PFSK-1 (cell line): Measurements from ENCODE around the gene MBD3L2. TPM values are rescaled to one million over a fixed set of nuclear protein-coding genes. Genes with fewer than 3 reads are reported as not detected.
"Not testable (repeated sequence)": the region's sequence is repeated elsewhere in the genome, so short reads cannot be mapped to it uniquely, and the experiment has no call there.

Source experiments
- FOXP2 ChIP-seq: optimal IDR thresholded peaks from 2 replicates; pipeline ENCODE3; 2011; ENCODE audit warnings: borderline replicate concordance, control low read depth, inconsistent platforms; ENCODE audit not compliant: insufficient read depth; ENCODE audit errors: extremely low read length, extremely low read depth
- POLR2AphosphoS5 ChIP-seq: IDR thresholded peaks from 2 replicates; pipeline ENCODE4 v1.6.1; 2012; ENCODE audit warnings: low read depth, mild to moderate bottlenecking, control low read depth, low read length, moderate library complexity
- SIN3A ChIP-seq: IDR thresholded peaks from 2 replicates; pipeline ENCODE4 v1.6.1; 2012; ENCODE audit warnings: mild to moderate bottlenecking, low read length, moderate library complexity, borderline replicate concordance; ENCODE audit not compliant: insufficient read depth
- TAF1 ChIP-seq: IDR thresholded peaks from 2 replicates; pipeline ENCODE4 v1.6.1; 2012; ENCODE audit warnings: low read length, control low read depth, borderline replicate concordance; ENCODE audit not compliant: insufficient read depth
- polyA plus RNA-seq: library from polyadenylated mRNA; unstranded; fragments of >200 nt; gene quantifications from one replicate; pipeline ENCODE4 v1.2.1, GENCODE V29; 2012; ENCODE audit warnings: low read depth, missing spikeins; ENCODE audit not compliant: insufficient read length
- TF ChIP-seq, protein P1 (sequence below), 2 experiments: IDR thresholded peaks; 2 replicates each; pipeline versions ENCODE4 v1.6.1 to v1.8.0; 2011 to 2012; ENCODE audit warnings: low read depth in 2 of 2, low read length in 2 of 2, control low read depth in 1 of 2, inconsistent platforms in 1 of 2, mild to moderate bottlenecking in 1 of 2, moderate library complexity in 1 of 2; ENCODE audit not compliant: insufficient read depth in 1 of 2

MBD3L2 gene
- polyA plus RNA-seq = not detected

DNA sequence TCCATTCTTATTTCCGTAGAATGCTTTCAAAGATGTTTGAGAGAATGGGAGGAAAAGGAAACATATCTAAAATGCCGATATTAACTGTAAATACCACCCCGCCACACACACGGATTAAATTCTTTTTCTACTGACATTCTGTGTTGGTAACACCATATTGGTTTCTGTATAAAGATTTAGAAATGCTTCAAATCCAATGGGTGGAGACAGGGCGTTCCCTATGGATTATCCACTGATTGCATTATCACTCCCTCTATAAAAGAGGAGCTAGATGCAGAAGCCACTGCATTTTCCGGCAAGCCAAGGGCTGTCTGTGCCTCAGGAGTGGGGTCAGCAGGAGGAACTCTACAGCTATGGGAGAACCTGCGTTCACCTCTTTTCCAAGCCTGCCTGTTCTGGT is at the start of gene MBD3L2:
Gene MBD3L2, plus strand, starts transcription at position 301 of the 400 bp plus-strand sequence. Its CDS starts 53 bp downstream, at position 354.
- not testable (repeated sequence) for TF ChIP-seq SIN3A, POLR2AphosphoS5, FOXP2

GRCh38 chr19:6999933-7000332 is 49.2 kb upstream of the MBD3L2 start:
- TF ChIP-seq FOXP2 (no peak), SIN3A (no peak), POLR2AphosphoS5 (no peak), TAF1 (no peak)
- TF ChIP-seq, protein P1, sequence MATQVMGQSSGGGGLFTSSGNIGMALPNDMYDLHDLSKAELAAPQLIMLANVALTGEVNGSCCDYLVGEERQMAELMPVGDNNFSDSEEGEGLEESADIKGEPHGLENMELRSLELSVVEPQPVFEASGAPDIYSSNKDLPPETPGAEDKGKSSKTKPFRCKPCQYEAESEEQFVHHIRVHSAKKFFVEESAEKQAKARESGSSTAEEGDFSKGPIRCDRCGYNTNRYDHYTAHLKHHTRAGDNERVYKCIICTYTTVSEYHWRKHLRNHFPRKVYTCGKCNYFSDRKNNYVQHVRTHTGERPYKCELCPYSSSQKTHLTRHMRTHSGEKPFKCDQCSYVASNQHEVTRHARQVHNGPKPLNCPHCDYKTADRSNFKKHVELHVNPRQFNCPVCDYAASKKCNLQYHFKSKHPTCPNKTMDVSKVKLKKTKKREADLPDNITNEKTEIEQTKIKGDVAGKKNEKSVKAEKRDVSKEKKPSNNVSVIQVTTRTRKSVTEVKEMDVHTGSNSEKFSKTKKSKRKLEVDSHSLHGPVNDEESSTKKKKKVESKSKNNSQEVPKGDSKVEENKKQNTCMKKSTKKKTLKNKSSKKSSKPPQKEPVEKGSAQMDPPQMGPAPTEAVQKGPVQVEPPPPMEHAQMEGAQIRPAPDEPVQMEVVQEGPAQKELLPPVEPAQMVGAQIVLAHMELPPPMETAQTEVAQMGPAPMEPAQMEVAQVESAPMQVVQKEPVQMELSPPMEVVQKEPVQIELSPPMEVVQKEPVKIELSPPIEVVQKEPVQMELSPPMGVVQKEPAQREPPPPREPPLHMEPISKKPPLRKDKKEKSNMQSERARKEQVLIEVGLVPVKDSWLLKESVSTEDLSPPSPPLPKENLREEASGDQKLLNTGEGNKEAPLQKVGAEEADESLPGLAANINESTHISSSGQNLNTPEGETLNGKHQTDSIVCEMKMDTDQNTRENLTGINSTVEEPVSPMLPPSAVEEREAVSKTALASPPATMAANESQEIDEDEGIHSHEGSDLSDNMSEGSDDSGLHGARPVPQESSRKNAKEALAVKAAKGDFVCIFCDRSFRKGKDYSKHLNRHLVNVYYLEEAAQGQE (IDR thresholded peaks at IDR 0.05; ENCODE audit: insufficient read depth in 1 of 2, low read depth in 2 of 2, low read length in 2 of 2) = no peak

DNA sequence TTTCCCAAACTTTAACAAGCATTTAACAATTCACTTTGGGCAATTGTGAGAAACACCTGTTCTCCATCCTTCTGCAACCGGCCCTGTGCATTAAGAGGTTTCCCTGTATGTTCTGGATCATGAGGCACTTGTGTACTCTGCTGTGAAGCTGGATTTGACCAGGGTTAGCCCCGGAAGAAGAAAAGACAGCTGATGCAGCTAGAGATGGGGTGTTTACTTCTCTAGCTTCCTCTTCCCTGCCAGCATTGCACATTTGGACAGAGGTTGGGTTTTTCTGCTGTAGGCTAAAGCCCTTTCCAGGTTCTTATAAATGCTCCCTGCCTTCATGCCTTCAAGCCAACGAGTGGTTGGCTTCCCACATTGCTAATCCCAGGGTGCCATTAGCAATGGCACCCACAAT is 48.8 kb upstream of the MBD3L2 start:
- TF ChIP-seq TAF1 (no peak), POLR2AphosphoS5 (no peak), FOXP2 (no peak), SIN3A (no peak)
- TF ChIP-seq, protein P1 (IDR thresholded peaks at IDR 0.05; ENCODE audit: insufficient read depth in 1 of 2, low read depth in 2 of 2, low read length in 2 of 2) = no peak

GRCh38 chr19:7000816-7001215 is 48.3 kb upstream of the MBD3L2 start:
- TF ChIP-seq SIN3A (no peak), POLR2AphosphoS5 (no peak), TAF1 (no peak), FOXP2 (no peak)
- TF ChIP-seq, protein P1 (IDR thresholded peaks at IDR 0.05; ENCODE audit: insufficient read depth in 1 of 2, low read depth in 2 of 2, low read length in 2 of 2) = no peak

GRCh38 chr19:7004313-7004931 is 44.7 kb upstream of the MBD3L2 start:
- TF ChIP-seq POLR2AphosphoS5 (no peak), TAF1 (no peak), SIN3A (no peak), FOXP2 (no peak)
- TF ChIP-seq, protein P1 (IDR thresholded peaks at IDR 0.05; ENCODE audit: insufficient read depth in 1 of 2, low read depth in 2 of 2, low read length in 2 of 2) = no peak
